ENCODE measurements around the gene FMO4. TPM values are rescaled to one million over a fixed set of nuclear protein-coding genes. Genes with fewer than 3 reads are reported as not detected.

Gene FMO4, protein sequence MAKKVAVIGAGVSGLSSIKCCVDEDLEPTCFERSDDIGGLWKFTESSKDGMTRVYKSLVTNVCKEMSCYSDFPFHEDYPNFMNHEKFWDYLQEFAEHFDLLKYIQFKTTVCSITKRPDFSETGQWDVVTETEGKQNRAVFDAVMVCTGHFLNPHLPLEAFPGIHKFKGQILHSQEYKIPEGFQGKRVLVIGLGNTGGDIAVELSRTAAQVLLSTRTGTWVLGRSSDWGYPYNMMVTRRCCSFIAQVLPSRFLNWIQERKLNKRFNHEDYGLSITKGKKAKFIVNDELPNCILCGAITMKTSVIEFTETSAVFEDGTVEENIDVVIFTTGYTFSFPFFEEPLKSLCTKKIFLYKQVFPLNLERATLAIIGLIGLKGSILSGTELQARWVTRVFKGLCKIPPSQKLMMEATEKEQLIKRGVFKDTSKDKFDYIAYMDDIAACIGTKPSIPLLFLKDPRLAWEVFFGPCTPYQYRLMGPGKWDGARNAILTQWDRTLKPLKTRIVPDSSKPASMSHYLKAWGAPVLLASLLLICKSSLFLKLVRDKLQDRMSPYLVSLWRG
- polyA plus RNA-seq (2012; ENCODE audit: insufficient read depth, insufficient read length, low read depth): not detected

DNA sequence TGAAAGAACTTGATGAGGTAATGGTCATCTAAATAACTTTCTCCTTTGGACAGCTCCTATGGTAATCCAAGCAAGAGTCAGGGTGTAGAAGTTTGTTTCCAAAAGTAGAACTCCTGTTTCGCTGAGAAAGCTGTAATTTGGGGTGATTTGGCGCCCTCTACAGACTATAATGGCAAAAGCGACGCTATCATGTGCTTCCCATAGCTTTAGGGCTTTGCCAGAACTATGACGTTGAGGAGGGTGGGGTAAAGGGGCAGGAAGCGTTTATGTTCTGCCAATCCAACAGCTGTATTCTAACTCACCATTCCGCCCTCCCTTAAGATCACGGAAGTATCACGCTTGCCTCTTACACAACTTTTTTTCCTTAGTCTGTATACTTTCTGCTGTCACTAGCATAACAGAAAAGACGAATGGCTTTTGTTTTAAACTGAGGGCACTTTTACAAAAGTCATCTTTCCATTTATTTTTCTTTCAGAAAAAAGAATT lies at the start of gene FMO4:
Gene FMO4, plus strand, starts transcription at position 349 of the 486 bp plus-strand sequence. CDS start 5,643 bp downstream, outside the sequence.
- no peaks in the 10 kb centered on the region for H3K4me1 ChIP-seq
- no peak within 1 kb of the TSS for H3K4me3 ChIP-seq (ENCODE audit: low read depth, low read length)
- no peaks in the 10 kb centered on the region for H3K27me3 ChIP-seq
- H3K36me3 ChIP-seq: no peaks in the 10 kb centered on the region
- no peaks in the 10 kb centered on the region for H3K9me3 ChIP-seq
- TF ChIP-seq, protein P1, sequence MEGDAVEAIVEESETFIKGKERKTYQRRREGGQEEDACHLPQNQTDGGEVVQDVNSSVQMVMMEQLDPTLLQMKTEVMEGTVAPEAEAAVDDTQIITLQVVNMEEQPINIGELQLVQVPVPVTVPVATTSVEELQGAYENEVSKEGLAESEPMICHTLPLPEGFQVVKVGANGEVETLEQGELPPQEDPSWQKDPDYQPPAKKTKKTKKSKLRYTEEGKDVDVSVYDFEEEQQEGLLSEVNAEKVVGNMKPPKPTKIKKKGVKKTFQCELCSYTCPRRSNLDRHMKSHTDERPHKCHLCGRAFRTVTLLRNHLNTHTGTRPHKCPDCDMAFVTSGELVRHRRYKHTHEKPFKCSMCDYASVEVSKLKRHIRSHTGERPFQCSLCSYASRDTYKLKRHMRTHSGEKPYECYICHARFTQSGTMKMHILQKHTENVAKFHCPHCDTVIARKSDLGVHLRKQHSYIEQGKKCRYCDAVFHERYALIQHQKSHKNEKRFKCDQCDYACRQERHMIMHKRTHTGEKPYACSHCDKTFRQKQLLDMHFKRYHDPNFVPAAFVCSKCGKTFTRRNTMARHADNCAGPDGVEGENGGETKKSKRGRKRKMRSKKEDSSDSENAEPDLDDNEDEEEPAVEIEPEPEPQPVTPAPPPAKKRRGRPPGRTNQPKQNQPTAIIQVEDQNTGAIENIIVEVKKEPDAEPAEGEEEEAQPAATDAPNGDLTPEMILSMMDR (IDR thresholded peaks at IDR 0.05; ENCODE audit: low read depth, low read length): peak; percentile 80
- peak; percentile 77 for DNase-seq

DNA sequence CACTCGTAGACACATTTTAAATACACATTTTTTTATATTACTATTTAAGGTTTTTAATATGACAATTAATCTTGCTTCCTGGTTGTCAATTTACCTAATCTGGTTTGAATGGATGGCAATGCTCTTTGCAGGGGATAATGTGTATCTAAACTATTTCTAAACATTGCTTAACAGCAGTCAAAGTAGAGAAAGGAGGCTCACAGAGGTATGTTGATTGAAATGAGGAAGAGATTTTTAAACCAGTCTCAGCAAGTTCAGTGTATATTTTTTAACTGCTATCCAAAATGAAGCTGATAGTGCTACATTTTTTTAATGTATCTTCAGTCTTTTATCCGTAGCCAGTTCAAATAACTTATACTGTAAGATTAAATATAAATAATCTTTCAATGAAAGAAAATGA lies 48.3 kb upstream of the FMO4 start:
- Histone ChIP-seq H3K9me3 (no peaks in the 10 kb centered on the region), H3K36me3 (no peaks in the 10 kb centered on the region), H3K4me3 (ENCODE audit: low read depth, low read length) (no peak overlapping the region), H3K4me1 (no peaks in the 10 kb centered on the region), H3K27me3 (no peaks in the 10 kb centered on the region)
- DNase-seq: no peak
- TF ChIP-seq, protein P1 (IDR thresholded peaks at IDR 0.05; ENCODE audit: low read depth, low read length): no peak

DNA sequence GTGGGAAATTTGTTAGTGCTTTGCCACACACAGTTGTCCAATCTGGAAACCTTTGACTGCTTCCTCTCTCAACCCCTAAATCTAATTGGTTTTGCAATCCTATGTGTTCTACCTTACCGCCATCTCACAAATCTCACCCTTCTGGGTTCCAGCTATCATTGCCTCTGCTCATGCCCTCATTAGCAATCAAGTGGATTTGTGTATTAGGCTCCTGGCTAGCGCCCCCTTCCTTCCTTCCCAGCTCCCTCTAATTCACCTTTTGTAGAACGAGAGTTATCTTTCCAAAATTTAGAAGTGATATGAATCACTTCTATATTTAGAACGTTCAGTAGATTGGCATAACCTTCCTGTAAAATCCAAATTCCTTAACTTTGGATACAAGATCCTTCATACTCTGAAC lies 47.1 kb upstream of the FMO4 start:
- Histone ChIP-seq H3K9me3 (no peaks in the 10 kb centered on the region), H3K4me1 (no peaks in the 10 kb centered on the region), H3K4me3 (ENCODE audit: low read depth, low read length) (no peak overlapping the region), H3K36me3 (no peaks in the 10 kb centered on the region), H3K27me3 (no peaks in the 10 kb centered on the region)
- TF ChIP-seq, protein P1 (IDR thresholded peaks at IDR 0.05; ENCODE audit: low read depth, low read length): no peak
- DNase-seq: no peak

DNA sequence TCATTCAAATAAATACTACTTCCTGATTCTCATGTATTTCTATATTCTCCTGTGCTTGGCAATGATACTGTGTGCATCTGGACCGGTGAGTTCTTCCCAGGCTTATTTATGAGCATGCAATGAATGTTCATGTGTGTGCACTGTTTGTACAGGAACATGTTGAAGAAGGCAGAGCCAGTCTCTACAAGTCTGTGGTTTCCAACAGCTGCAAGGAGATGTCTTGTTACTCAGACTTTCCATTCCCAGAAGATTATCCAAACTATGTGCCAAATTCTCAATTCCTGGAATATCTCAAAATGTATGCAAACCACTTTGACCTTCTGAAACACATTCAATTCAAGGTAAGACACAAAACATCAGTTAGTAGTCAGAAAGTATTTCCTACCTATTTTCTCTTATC lies 46.6 kb upstream of the FMO4 start:
- DNase-seq: no peak
- TF ChIP-seq, protein P1 (IDR thresholded peaks at IDR 0.05; ENCODE audit: low read depth, low read length): no peak
- H3K9me3 ChIP-seq: no peaks in the 10 kb centered on the region

DNA sequence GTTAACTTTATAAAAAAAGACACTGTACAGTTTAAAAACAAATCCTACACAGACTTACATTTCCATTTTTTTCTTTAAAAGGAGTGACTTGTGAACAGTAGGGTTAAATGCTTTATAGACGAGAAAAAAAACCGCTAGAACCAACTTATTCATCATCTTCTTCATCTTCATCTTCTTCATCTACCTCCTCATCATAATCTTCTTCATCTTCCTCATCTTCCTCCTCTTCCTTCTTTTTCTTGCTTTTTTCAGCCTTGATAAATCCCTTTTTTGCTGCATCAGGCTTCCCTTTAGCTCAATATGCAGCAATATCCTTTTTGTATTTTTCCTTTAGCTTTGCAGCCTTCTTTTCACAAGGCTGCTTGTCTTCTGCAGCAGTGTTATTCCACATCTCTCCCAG lies 43.2 kb upstream of the FMO4 start:
- no peaks in the 10 kb centered on the region for H3K9me3 ChIP-seq
- H3K27me3 ChIP-seq: no peaks in the 10 kb centered on the region
- H3K36me3 ChIP-seq: no peaks in the 10 kb centered on the region
- no peaks in the 10 kb centered on the region for H3K4me1 ChIP-seq
- TF ChIP-seq, protein P1 (IDR thresholded peaks at IDR 0.05; ENCODE audit: low read depth, low read length): no peak
- H3K4me3 ChIP-seq (ENCODE audit: low read depth, low read length): no peak overlapping the region
- DNase-seq: no peak

More for the DNA sequence above, 46.6 kb upstream of the FMO4 start:
- H3K27me3 ChIP-seq: no peaks in the 10 kb centered on the region
- no peaks in the 10 kb centered on the region for H3K4me1 ChIP-seq
- no peaks in the 10 kb centered on the region for H3K36me3 ChIP-seq
- no peak overlapping the region for H3K4me3 ChIP-seq (ENCODE audit: low read depth, low read length)

DNA sequence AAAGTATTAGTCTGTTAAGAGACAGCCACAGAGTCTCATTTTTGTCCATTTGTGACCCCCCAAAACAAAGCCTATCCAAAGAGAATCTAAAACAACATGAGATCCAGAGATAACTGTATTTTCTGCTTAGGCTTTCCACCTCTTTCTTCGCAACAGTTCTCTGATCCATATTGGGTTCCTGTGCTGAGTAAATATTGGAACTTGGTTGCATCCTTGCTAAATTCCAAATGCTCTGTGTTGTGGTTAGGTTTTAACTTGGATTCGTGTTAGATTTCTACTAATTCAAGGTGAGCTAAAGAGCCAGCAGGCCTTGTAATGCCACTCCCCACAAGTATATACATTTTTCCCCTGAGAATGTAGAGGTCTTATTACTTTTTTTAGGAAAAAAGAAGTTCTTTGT lies 36.4 kb upstream of the FMO4 start:
- H3K4me3 ChIP-seq (ENCODE audit: low read depth, low read length): no peak overlapping the region
- no peaks in the 10 kb centered on the region for H3K9me3 ChIP-seq
- TF ChIP-seq, protein P1 (IDR thresholded peaks at IDR 0.05; ENCODE audit: low read depth, low read length): no peak
- no peak for DNase-seq
- H3K4me1 ChIP-seq: no peaks in the 10 kb centered on the region
- H3K36me3 ChIP-seq: no peaks in the 10 kb centered on the region
- no peaks in the 10 kb centered on the region for H3K27me3 ChIP-seq
